ENCODE results near the gene SHC3. TPM values are rescaled to one million over a fixed set of nuclear protein-coding genes. Genes with fewer than 3 reads are reported as not detected.

SHC3 gene
- total RNA-seq, 4 donors from 2014 or later = 2.2 to 4.0 (median 3.1) TPM

- Histone ChIP-seq H3K4me1 (peaks cover 0 to 8% (median 6%) of the 10 kb centered on the region in 4 donors), H3K36me3 (no peaks in the 10 kb centered on the region), H3K9me3 (no peaks in the 10 kb centered on the region), H3K27ac (replicated peaks in 1 of 4) (no peak overlapping the region), H3K27me3 (no peaks in the 10 kb centered on the region), H3K4me3 (no peak overlapping the region)
- intact Hi-C loops (cut with DNase I) = no loop called here
- 96% methylated on average over 17 of the region's 23 CpGs for WGBS
- TF ChIP-seq EP300 (IDR thresholded peaks at IDR 0.05) (no peak), CTCF (IDR thresholded peaks at IDR 0.05) (no peak), POLR2AphosphoS5 (IDR thresholded peaks at IDR 0.05) (no peak), POLR2A (IDR thresholded peaks at IDR 0.05; ENCODE audit: low read depth) (no peak)
- no peak for DNase-seq (ENCODE audit: extremely low spot score)
These were observed 207.3 kb downstream of the SHC3 start for GRCh38 chr9:88971131-88971960.

GRCh38 chr9:88969646-88970373, 208.8 kb downstream of the SHC3 start:
- H3K27ac ChIP-seq (replicated peaks in 1 of 4) = no peak overlapping the region
- TF ChIP-seq POLR2A (IDR thresholded peaks at IDR 0.05; ENCODE audit: low read depth) = no peak
- no peak for TF ChIP-seq CTCF (IDR thresholded peaks at IDR 0.05)
- no peak for TF ChIP-seq EP300 (IDR thresholded peaks at IDR 0.05)
- TF ChIP-seq POLR2AphosphoS5 (IDR thresholded peaks at IDR 0.05) = no peak
- 84% methylated on average over 6 of the region's 8 CpGs for WGBS
- peaks cover 0 to 8% (median 0%) of the 10 kb centered on the region in 4 donors for H3K4me1 ChIP-seq
- intact Hi-C loops (cut with DNase I) = no loop called here
- DNase-seq (ENCODE audit: extremely low spot score) = no peak
- no peaks in the 10 kb centered on the region for H3K9me3 ChIP-seq
- H3K4me3 ChIP-seq = no peak overlapping the region
- no peaks in the 10 kb centered on the region for H3K27me3 ChIP-seq
- no peaks in the 10 kb centered on the region for H3K36me3 ChIP-seq

GRCh38 chr9:88968799-88969198, 209.8 kb downstream of the SHC3 start:
- 91% methylated on average over 4 of the region's 4 CpGs for WGBS
- H3K27me3 ChIP-seq = no peaks in the 10 kb centered on the region
- intact Hi-C loops (cut with DNase I) = no loop called here

GRCh38 chr9:88966894-88967676, 211.5 kb downstream of the SHC3 start:
- WGBS = 93% methylated on average over 7 of the region's 10 CpGs
- H3K9me3 ChIP-seq = no peaks in the 10 kb centered on the region
- H3K36me3 ChIP-seq = no peaks in the 10 kb centered on the region
- DNase-seq (ENCODE audit: extremely low spot score) = no peak
- no peaks in the 10 kb centered on the region for H3K27me3 ChIP-seq
- TF ChIP-seq POLR2A (IDR thresholded peaks at IDR 0.05; ENCODE audit: low read depth) = no peak
- no peak for TF ChIP-seq CTCF (IDR thresholded peaks at IDR 0.05)
- no peak for TF ChIP-seq POLR2AphosphoS5 (IDR thresholded peaks at IDR 0.05)
- TF ChIP-seq EP300 (IDR thresholded peaks at IDR 0.05) = no peak
- H3K27ac ChIP-seq (replicated peaks in 1 of 4) = no peak overlapping the region
- no peak overlapping the region for H3K4me3 ChIP-seq
- intact Hi-C loops (cut with DNase I) = no loop called here
- H3K4me1 ChIP-seq = peaks cover 0 to 8% (median 0%) of the 10 kb centered on the region in 4 donors

More at GRCh38 chr9:88968799-88969198, 209.8 kb downstream of the SHC3 start:
- DNase-seq (ENCODE audit: extremely low spot score) = no peak
- H3K36me3 ChIP-seq = no peaks in the 10 kb centered on the region
- H3K27ac ChIP-seq (replicated peaks in 1 of 4) = no peak overlapping the region
- no peak for TF ChIP-seq CTCF (IDR thresholded peaks at IDR 0.05)
- TF ChIP-seq POLR2A (IDR thresholded peaks at IDR 0.05; ENCODE audit: low read depth) = no peak
- TF ChIP-seq EP300 (IDR thresholded peaks at IDR 0.05) = no peak
- no peak for TF ChIP-seq POLR2AphosphoS5 (IDR thresholded peaks at IDR 0.05)
- H3K4me3 ChIP-seq = no peak overlapping the region
- no peaks in the 10 kb centered on the region for H3K9me3 ChIP-seq
- H3K4me1 ChIP-seq = peaks cover 0 to 8% (median 0%) of the 10 kb centered on the region in 4 donors
